ENCODE results near the gene B4GALNT4.
"Not testable (repeated sequence)": the region's sequence is repeated elsewhere in the genome, so short reads cannot be mapped to it uniquely, and the experiment has no call there.

Gene B4GALNT4

GRCh38 chr11:369336-370018, at the start of gene B4GALNT4:
B4GALNT4 (plus strand) TSS chr11:369499; CDS start chr11:369804, 305 bp downstream.
- no peak for DNase-seq

- not testable (repeated sequence) for DNase-seq
Observed at GRCh38 chr11:319888-320273, 49.4 kb upstream of the B4GALNT4 start.

GRCh38 chr11:324156-324555, 45.1 kb upstream of the B4GALNT4 start:
- DNase-seq, result no peak

- not testable (repeated sequence) for DNase-seq
Observed at GRCh38 chr11:324593-325517, 44.4 kb upstream of the B4GALNT4 start.

GRCh38 chr11:325796-326591, 43.3 kb upstream of the B4GALNT4 start:
- DNase-seq, result no peak

GRCh38 chr11:326592-326841, 42.8 kb upstream of the B4GALNT4 start:
- DNase-seq, result no peak

- DNase-seq, result peak; percentile 32
Observed at GRCh38 chr11:326842-327580, 42.3 kb upstream of the B4GALNT4 start.

- DNase-seq, result no peak
Observed at GRCh38 chr11:327581-327923, 41.7 kb upstream of the B4GALNT4 start.

- no peak for DNase-seq
Observed at GRCh38 chr11:328012-328411, 41.3 kb upstream of the B4GALNT4 start.

- not testable (repeated sequence) for DNase-seq
Observed at GRCh38 chr11:328516-329100, 40.7 kb upstream of the B4GALNT4 start.

- DNase-seq, result no peak
Observed at GRCh38 chr11:329886-330253, 39.4 kb upstream of the B4GALNT4 start.

- no peak for DNase-seq
Observed at GRCh38 chr11:330307-330693, 39.0 kb upstream of the B4GALNT4 start.

GRCh38 chr11:330694-331357, 38.5 kb upstream of the B4GALNT4 start:
- DNase-seq, result no peak

- no peak for DNase-seq
Observed at GRCh38 chr11:331358-332060, 37.8 kb upstream of the B4GALNT4 start.

- DNase-seq, result no peak
Observed at GRCh38 chr11:332651-333480, 36.4 kb upstream of the B4GALNT4 start.

GRCh38 chr11:333616-334263, 35.6 kb upstream of the B4GALNT4 start:
- not testable (repeated sequence) for DNase-seq

GRCh38 chr11:334264-334994, 34.9 kb upstream of the B4GALNT4 start:
- DNase-seq, result no peak

- DNase-seq, result peak; percentile 56
Observed at GRCh38 chr11:335779-336658, 33.3 kb upstream of the B4GALNT4 start.
